ENCODE measurements around the gene PMM1. TPM values are rescaled to one million over a fixed set of nuclear protein-coding genes. Genes with fewer than 3 reads are reported as not detected.

PMM1 gene
- total and polyA plus RNA-seq, 11 donors: 10.8 to 34.8 (median 22.9) TPM

GRCh38 chr22:41530890-41531714 is 58.5 kb downstream of the PMM1 start:
- peak overlapping the region in 11 of 12 donors; percentile 9 to 81 (median 55) for H3K27ac ChIP-seq
- peaks cover 0 to 84% (median 54%) of the 10 kb centered on the region in 9 donors for H3K36me3 ChIP-seq
- no peaks in the 10 kb centered on the region for H3K27me3 ChIP-seq
- no peak for TF ChIP-seq POLR2A (IDR thresholded peaks at IDR 0.05)
- no peak for TF ChIP-seq CTCF (IDR thresholded peaks at IDR 0.05)
- intact Hi-C loops (cut with DNase I): loop anchor here in 3 of 10 donors (5.0 to 10.0 kb wide), 2 partner anchors 129 to 606 kb away; no protein-coding TSS in a partner anchor
- DNase-seq (no peak), ATAC-seq (peak; percentile 0 to 4 (median 1))
- no peak overlapping the region for H3K4me3 ChIP-seq
- WGBS, 4 donors: 59 to 70% (median 65%) methylated on average over 4 to 18 of the region's 18 CpGs
- peaks cover 0 to 40% (median 16%) of the 10 kb centered on the region in 12 donors for H3K4me1 ChIP-seq
- H3K9me3 ChIP-seq: no peaks in the 10 kb centered on the region

GRCh38 chr22:41528938-41529561 is 60.6 kb downstream of the PMM1 start:
- no peak for DNase-seq
- no peak overlapping the region for H3K4me3 ChIP-seq
- H3K27me3 ChIP-seq: no peaks in the 10 kb centered on the region
- peaks cover 3 to 90% (median 69%) of the 10 kb centered on the region in 9 donors for H3K36me3 ChIP-seq
- peak overlapping the region in 2 of 12 donors; percentile 1 to 52 for H3K27ac ChIP-seq
- peaks cover 3 to 61% (median 36%) of the 10 kb centered on the region in 12 donors for H3K4me1 ChIP-seq
- TF ChIP-seq CTCF (IDR thresholded peaks at IDR 0.05): no peak
- TF ChIP-seq POLR2A (IDR thresholded peaks at IDR 0.05): no peak
- 59 to 75% (median 70%) methylated on average over 8 to 13 of the region's 13 CpGs for WGBS, 4 donors
- intact Hi-C loops (cut with DNase I): loop anchor here in 1 of 10 donors (10.0 kb wide), 1 partner anchor 504 kb away; no protein-coding TSS in a partner anchor
- no peak for ATAC-seq
- H3K9me3 ChIP-seq: no peaks in the 10 kb centered on the region

- no peak overlapping the region for H3K4me3 ChIP-seq
- ATAC-seq (no peak), DNase-seq (no peak)
- no peaks in the 10 kb centered on the region for H3K27me3 ChIP-seq
- TF ChIP-seq CTCF (IDR thresholded peaks at IDR 0.05) (no peak), POLR2A (IDR thresholded peaks at IDR 0.05) (no peak)
- H3K27ac ChIP-seq: peak overlapping the region in 2 of 12 donors; percentile 89 to 93
- H3K36me3 ChIP-seq: peaks cover 3 to 93% (median 70%) of the 10 kb centered on the region in 9 donors
- peaks cover 6 to 66% (median 43%) of the 10 kb centered on the region in 12 donors for H3K4me1 ChIP-seq
- 72 to 80% (median 74%) methylated on average over 13 to 16 of the region's 16 CpGs for WGBS, 4 donors
- no peaks in the 10 kb centered on the region for H3K9me3 ChIP-seq
- intact Hi-C loops (cut with DNase I): loop anchor here in 1 of 10 donors (10.0 kb wide), 1 partner anchor 503 kb away; no protein-coding TSS in a partner anchor
Observed at GRCh38 chr22:41528132-41528766, 61.4 kb downstream of the PMM1 start.

Other genes starting within 250 kb of the PMM1 start
- gene TEF, start 207.9 kb downstream of the PMM1 start, total RNA-seq: 10 to 100 TPM in 8 of 9 donors, 1 to 10 TPM in 1; 7.2 to 35.3 (median 19.6) TPM
- gene TEF, start 207.9 kb downstream of the PMM1 start, polyA plus RNA-seq: 10 to 100 TPM in 1 of 2 donors, 1 to 10 TPM in 1; 9.9 to 15.8 TPM
- 10 to 100 TPM; 29.0 to 74.5 (median 46.1) TPM for gene TOB2, start 143.0 kb downstream of the PMM1 start, total RNA-seq
- gene TOB2, start 143.0 kb downstream of the PMM1 start, polyA plus RNA-seq: 10 to 100 TPM; 29.6 to 44.9 TPM
- gene PHF5A, start 121.1 kb downstream of the PMM1 start, total RNA-seq: 10 to 100 TPM; 13.4 to 29.3 (median 20.0) TPM
- 10 to 100 TPM; 40.3 to 49.9 TPM for gene PHF5A, start 121.1 kb downstream of the PMM1 start, polyA plus RNA-seq
- gene ACO2, start 120.7 kb downstream of the PMM1 start, total RNA-seq: 1,000 to 10,000 TPM in 2 of 9 donors, 100 to 1,000 TPM in 7; 503 to 1,146 (median 862) TPM
- gene ACO2, start 120.7 kb downstream of the PMM1 start, polyA plus RNA-seq: 100 to 1,000 TPM; 375 to 431 TPM
- gene POLR3H, start 45.4 kb downstream of the PMM1 start, total RNA-seq: 10 to 100 TPM; 12.2 to 27.4 (median 18.3) TPM
- gene POLR3H, start 45.4 kb downstream of the PMM1 start, polyA plus RNA-seq: 10 to 100 TPM; 20.2 to 31.2 TPM
- gene CSDC2, start 28.8 kb downstream of the PMM1 start, total RNA-seq: 100 to 1,000 TPM in 8 of 9 donors, 10 to 100 TPM in 1; 94.1 to 564 (median 266) TPM
- gene CSDC2, start 28.8 kb downstream of the PMM1 start, polyA plus RNA-seq: 100 to 1,000 TPM; 300 to 463 TPM
- gene DESI1, start 31.2 kb upstream of the PMM1 start, total RNA-seq: 10 to 100 TPM; 29.0 to 51.0 (median 40.6) TPM
- 10 to 100 TPM; 24.2 to 39.8 TPM for gene DESI1, start 31.2 kb upstream of the PMM1 start, polyA plus RNA-seq
- 100 to 1,000 TPM; 162 to 204 (median 176) TPM for gene XRCC6, start 31.5 kb upstream of the PMM1 start, total RNA-seq
- gene XRCC6, start 31.5 kb upstream of the PMM1 start, polyA plus RNA-seq: 100 to 1,000 TPM; 123 to 231 TPM
- gene SNU13, start 99.0 kb upstream of the PMM1 start, total RNA-seq: 100 to 1,000 TPM; 168 to 233 (median 201) TPM
- gene SNU13, start 99.0 kb upstream of the PMM1 start, polyA plus RNA-seq: 100 to 1,000 TPM; 222 to 292 TPM
- 1 to 10 TPM in 3 of 9 donors, under 1 TPM in 2, not detected in 4; 0.40 to 2.3 (median 1.1) TPM for gene MEI1, start 109.7 kb upstream of the PMM1 start, total RNA-seq
- under 1 TPM; 0.23 to 0.54 TPM for gene MEI1, start 109.7 kb upstream of the PMM1 start, polyA plus RNA-seq
- gene CCDC134, start 210.8 kb upstream of the PMM1 start, total RNA-seq: 10 to 100 TPM in 1 of 9 donors, 1 to 10 TPM in 8; 2.3 to 10.2 (median 3.5) TPM
- gene CCDC134, start 210.8 kb upstream of the PMM1 start, polyA plus RNA-seq: 1 to 10 TPM; 2.2 to 5.0 TPM
- gene SREBF2, start 243.3 kb upstream of the PMM1 start, total RNA-seq: 100 to 1,000 TPM in 3 of 9 donors, 10 to 100 TPM in 6; 49.1 to 109 (median 73.0) TPM
- gene SREBF2, start 243.3 kb upstream of the PMM1 start, polyA plus RNA-seq: 100 to 1,000 TPM in 1 of 2 donors, 10 to 100 TPM in 1; 39.4 to 115 TPM